Measurements from ENCODE around the gene ASB8.
"Not testable (repeated sequence)": the region's sequence is repeated elsewhere in the genome, so short reads cannot be mapped to it uniquely, and the experiment has no call there.

Gene ASB8

GRCh38 chr12:48118284-48118871, 38.9 kb downstream of the ASB8 start:
- H3K27ac ChIP-seq (ENCODE audit: low read length), result peak overlapping the region; percentile 22; the same call in 1 of the 2 replicates
- peaks cover 34% of the 10 kb centered on the region for H3K79me2 ChIP-seq (ENCODE audit: low read length)
- TF ChIP-seq CTCF (IDR thresholded peaks at IDR 0.05; ENCODE audit: low read length), result no peak
- TF ChIP-seq EZH2phosphoT487 (IDR thresholded peaks at IDR 0.05; ENCODE audit: low read length), result no peak
- TF ChIP-seq EZH2 (optimal IDR thresholded peaks at IDR 0.05; ENCODE audit: low read depth, low read length), result no peak
- peak overlapping the region; percentile 90 for H3K4me2 ChIP-seq (ENCODE audit: low read depth, low read length)
- H3K9ac ChIP-seq (ENCODE audit: low read length), result no peak overlapping the region
- H3K4me1 ChIP-seq (ENCODE audit: low read length), result peaks cover 10% of the 10 kb centered on the region; the same call in 1 of the 2 replicates
- H3F3A ChIP-seq (ENCODE audit: insufficient read depth, low read length), result peaks cover 4% of the 10 kb centered on the region; the same call in 1 of the 2 replicates
- peak overlapping the region; percentile 61 for H2AFZ ChIP-seq (ENCODE audit: low read length)
- no peaks in the 10 kb centered on the region for H3K9me2 ChIP-seq (replicated peaks; ENCODE audit: insufficient read depth, low read length)
- H3K27me3 ChIP-seq (replicated peaks; ENCODE audit: insufficient read depth, low read length), result no peaks in the 10 kb centered on the region
- DNase-seq, result no peak
- H3K9me3 ChIP-seq (replicated peaks; ENCODE audit: insufficient read depth, low read length), result no peaks in the 10 kb centered on the region
- no peaks in the 10 kb centered on the region for H4K20me1 ChIP-seq (ENCODE audit: insufficient read depth, low read length)
- H3K36me3 ChIP-seq (replicated peaks; ENCODE audit: insufficient read depth, low read length), result 0 out of 2 replicates have a peak, but pooled peaks cover 1% of the 10 kb centered on the region
- H3K4me3 ChIP-seq (ENCODE audit: low read length), result peak overlapping the region; percentile 86

GRCh38 chr12:48115957-48116356, 41.4 kb downstream of the ASB8 start:
- Histone ChIP-seq H3K9ac (ENCODE audit: low read length) (no peak overlapping the region), H3K4me2 (ENCODE audit: low read depth, low read length) (no peak overlapping the region), H4K20me1 (ENCODE audit: insufficient read depth, low read length) (no peaks in the 10 kb centered on the region), H3K4me3 (ENCODE audit: low read length) (no peak overlapping the region), H3K4me1 (ENCODE audit: low read length) (peaks cover 10% of the 10 kb centered on the region; the same call in 1 of the 2 replicates), H3K27ac (ENCODE audit: low read length) (no peak overlapping the region), H2AFZ (ENCODE audit: low read length) (no peak overlapping the region), H3K9me2 (replicated peaks; ENCODE audit: insufficient read depth, low read length) (no peaks in the 10 kb centered on the region), H3F3A (ENCODE audit: insufficient read depth, low read length) (peaks cover 4% of the 10 kb centered on the region; the same call in 1 of the 2 replicates), H3K27me3 (replicated peaks; ENCODE audit: insufficient read depth, low read length) (no peaks in the 10 kb centered on the region), H3K36me3 (replicated peaks; ENCODE audit: insufficient read depth, low read length) (no peaks in the 10 kb centered on the region), H3K9me3 (replicated peaks; ENCODE audit: insufficient read depth, low read length) (no peaks in the 10 kb centered on the region), H3K79me2 (ENCODE audit: low read length) (peaks cover 17% of the 10 kb centered on the region)
- TF ChIP-seq EZH2 (optimal IDR thresholded peaks at IDR 0.05; ENCODE audit: low read depth, low read length) (no peak), CTCF (IDR thresholded peaks at IDR 0.05; ENCODE audit: low read length) (no peak), EZH2phosphoT487 (IDR thresholded peaks at IDR 0.05; ENCODE audit: low read length) (no peak)
- DNase-seq, result no peak

GRCh38 chr12:48111312-48111693, 46.0 kb downstream of the ASB8 start:
- H3K4me1 ChIP-seq (ENCODE audit: low read length), result peaks cover 14% of the 10 kb centered on the region
- H3K9me3 ChIP-seq (replicated peaks; ENCODE audit: insufficient read depth, low read length); H3F3A ChIP-seq (ENCODE audit: insufficient read depth, low read length); H3K9ac ChIP-seq (ENCODE audit: low read length); H2AFZ ChIP-seq (ENCODE audit: low read length); H3K4me2 ChIP-seq (ENCODE audit: low read depth, low read length); H3K36me3 ChIP-seq (replicated peaks; ENCODE audit: insufficient read depth, low read length); H3K9me2 ChIP-seq (replicated peaks; ENCODE audit: insufficient read depth, low read length); H3K27me3 ChIP-seq (replicated peaks; ENCODE audit: insufficient read depth, low read length); H4K20me1 ChIP-seq (ENCODE audit: insufficient read depth, low read length); DNase-seq; H3K27ac ChIP-seq (ENCODE audit: low read length); H3K79me2 ChIP-seq (ENCODE audit: low read length); H3K4me3 ChIP-seq (ENCODE audit: low read length): not testable (repeated sequence)

GRCh38 chr12:48110691-48111311, 46.5 kb downstream of the ASB8 start:
- H3K36me3 ChIP-seq (replicated peaks; ENCODE audit: insufficient read depth, low read length), result no peaks in the 10 kb centered on the region
- DNase-seq, result no peak
- H3K79me2 ChIP-seq (ENCODE audit: low read length), result peaks cover under 1% of the 10 kb centered on the region
- H3K4me1 ChIP-seq (ENCODE audit: low read length), result peaks cover 14% of the 10 kb centered on the region
- H3K9me3 ChIP-seq (replicated peaks; ENCODE audit: insufficient read depth, low read length), result no peaks in the 10 kb centered on the region
- no peak overlapping the region for H3K27ac ChIP-seq (ENCODE audit: low read length)
- no peak overlapping the region for H3K4me2 ChIP-seq (ENCODE audit: low read depth, low read length)
- TF ChIP-seq EZH2 (optimal IDR thresholded peaks at IDR 0.05; ENCODE audit: low read depth, low read length) (no peak), EZH2phosphoT487 (IDR thresholded peaks at IDR 0.05; ENCODE audit: low read length) (no peak), CTCF (IDR thresholded peaks at IDR 0.05; ENCODE audit: low read length) (no peak)
- H3F3A ChIP-seq (ENCODE audit: insufficient read depth, low read length), result peaks cover 8% of the 10 kb centered on the region; the same call in 1 of the 2 replicates
- no peak overlapping the region for H2AFZ ChIP-seq (ENCODE audit: low read length)
- no peak overlapping the region for H3K9ac ChIP-seq (ENCODE audit: low read length)
- H3K4me3 ChIP-seq (ENCODE audit: low read length), result no peak overlapping the region
- H3K27me3 ChIP-seq (replicated peaks; ENCODE audit: insufficient read depth, low read length), result no peaks in the 10 kb centered on the region
- no peaks in the 10 kb centered on the region for H3K9me2 ChIP-seq (replicated peaks; ENCODE audit: insufficient read depth, low read length)
- no peaks in the 10 kb centered on the region for H4K20me1 ChIP-seq (ENCODE audit: insufficient read depth, low read length)
